Measurements from ENCODE around the gene DNAAF3.

The DNAAF3 gene

DNA sequence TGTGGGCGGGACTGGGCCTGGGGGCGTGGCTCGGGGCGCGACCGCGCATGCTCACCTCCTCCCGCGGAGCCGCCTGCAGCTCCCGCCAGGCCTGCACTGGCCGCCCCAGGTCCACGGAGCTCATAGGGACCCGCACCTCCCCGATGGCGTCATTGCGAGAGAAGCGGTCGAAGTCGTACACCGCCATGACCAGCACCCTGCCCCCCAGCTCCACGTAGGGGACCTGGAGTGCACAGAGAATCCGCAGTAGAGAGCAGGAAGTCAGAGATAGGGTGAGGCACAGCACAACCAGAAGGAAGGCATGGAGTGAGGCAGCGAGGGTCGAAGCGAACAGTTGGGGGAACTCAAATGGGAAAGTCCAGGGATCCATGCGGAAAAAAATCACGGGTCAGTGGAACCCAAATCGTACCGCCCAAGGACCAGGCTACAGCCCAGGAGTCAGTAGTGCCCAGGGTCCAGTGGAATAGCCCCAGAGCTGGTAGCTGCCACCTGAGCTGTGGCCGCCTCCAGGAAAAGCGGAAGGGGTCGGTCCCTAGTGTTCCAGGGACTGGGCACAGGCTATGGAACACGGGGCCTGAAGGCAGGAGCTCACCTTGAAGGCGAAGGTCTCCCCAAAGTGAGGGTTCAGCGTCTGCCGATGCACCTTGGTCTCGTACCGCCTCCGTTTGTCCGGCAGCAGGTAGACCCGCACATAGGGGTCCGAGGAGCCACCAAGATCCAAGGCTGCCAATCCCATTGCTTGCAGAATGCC lies 8.9 kb upstream of the DNAAF3 start:
- H3K9me3 ChIP-seq (ENCODE audit: control insufficient read depth, low read length): no peaks in the 10 kb centered on the region
- H3K27ac ChIP-seq (ENCODE audit: low read length, poor library complexity, severe bottlenecking): no peak overlapping the region
- peaks cover 28% of the 10 kb centered on the region for H3K4me1 ChIP-seq (ENCODE audit: control insufficient read depth, insufficient read depth, low read depth, low read length)
- no peaks in the 10 kb centered on the region for H3K79me1 ChIP-seq (replicated peaks; ENCODE audit: low read length, poor library complexity, severe bottlenecking)
- no peak overlapping the region for H2AK5ac ChIP-seq (ENCODE audit: low read length, severe bottlenecking)
- H3K18ac ChIP-seq (ENCODE audit: low read depth in 1 of 2, low read length in 2 of 2): peak overlapping the region in 1 of 2 experiments; percentile 14
- H3K27me3 ChIP-seq (ENCODE audit: control insufficient read depth in 1 of 2, insufficient read depth in 1 of 2, low read length in 2 of 2): peaks cover 10 to 89% of the 10 kb centered on the region in 2 experiments
- no peak overlapping the region for H3K14ac ChIP-seq (ENCODE audit: low read length in 2 of 2)
- H3K4ac ChIP-seq (ENCODE audit: low read depth in 1 of 2, low read length in 2 of 2): no peak overlapping the region
- no peak overlapping the region for H2AFZ ChIP-seq (ENCODE audit: low read depth, low read length)
- H2BK15ac ChIP-seq (ENCODE audit: low read depth, poor library complexity, severe bottlenecking): no peak overlapping the region
- no peak overlapping the region for H2BK120ac ChIP-seq (ENCODE audit: low read depth, low read length)
- 62% methylated on average over 43 of the region's 43 CpGs for WGBS
- no peak overlapping the region for H3K4me3 ChIP-seq (ENCODE audit: insufficient read depth in 1 of 2, low read depth in 1 of 2, low read length in 2 of 2)
- H2BK5ac ChIP-seq (ENCODE audit: low read depth, low read length, poor library complexity, severe bottlenecking): no peak overlapping the region
- H2BK12ac ChIP-seq (ENCODE audit: low read length in 2 of 2): no peak overlapping the region
- no peak overlapping the region for H4K91ac ChIP-seq (ENCODE audit: low read length)
- H4K8ac ChIP-seq (ENCODE audit: low read length): no peak overlapping the region
- peaks cover 0 to 14% of the 10 kb centered on the region in 2 experiments for H3K36me3 ChIP-seq (ENCODE audit: control insufficient read depth in 1 of 2, insufficient read depth in 2 of 2, low read depth in 1 of 2, low read length in 2 of 2)
- no peak overlapping the region for H3K4me2 ChIP-seq (ENCODE audit: low read length, poor library complexity, severe bottlenecking)
- H3K23ac ChIP-seq (ENCODE audit: low read length in 2 of 2): no peak overlapping the region
- no peak overlapping the region for H3K9ac ChIP-seq (ENCODE audit: low read length)
- no peak for DNase-seq

DNA sequence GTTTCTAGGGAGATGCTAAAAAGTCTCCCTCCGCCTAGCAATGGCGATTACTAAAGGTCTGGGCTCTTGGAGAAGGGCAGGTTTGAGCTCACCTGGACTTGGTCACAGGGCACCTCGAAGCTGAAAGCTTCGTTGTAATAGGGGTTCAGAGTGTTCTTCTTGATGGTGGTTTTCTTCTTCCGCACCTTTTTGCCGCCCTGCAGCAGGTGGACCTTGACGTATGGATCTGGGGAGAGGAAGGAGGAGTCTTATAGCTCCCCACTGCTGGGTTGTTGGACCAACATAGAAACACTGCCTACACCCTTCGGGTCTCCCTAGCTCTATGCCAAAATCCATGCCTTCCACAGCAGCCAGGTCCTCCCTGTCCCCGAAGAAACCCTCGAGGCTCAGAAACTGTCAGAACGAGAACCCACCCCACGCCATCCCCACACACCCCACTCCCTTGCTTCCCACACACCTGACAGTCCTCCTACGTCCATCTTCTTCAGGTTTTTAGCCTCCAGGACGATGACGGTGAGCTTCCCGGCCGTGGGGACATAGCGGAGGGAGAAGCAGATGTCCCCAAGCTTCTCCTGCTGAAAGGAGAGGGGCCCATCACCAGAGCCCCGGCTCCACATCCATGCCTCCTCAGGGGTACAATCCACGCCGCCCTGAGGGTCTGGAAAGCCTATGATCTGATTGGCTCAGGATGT lies 8.2 kb upstream of the DNAAF3 start:
- Histone ChIP-seq H3K23ac (ENCODE audit: low read length in 2 of 2) (no peak overlapping the region), H3K4me1 (ENCODE audit: control insufficient read depth, insufficient read depth, low read depth, low read length) (peaks cover 21% of the 10 kb centered on the region), H2AK5ac (ENCODE audit: low read length, severe bottlenecking) (no peak overlapping the region), H3K14ac (ENCODE audit: low read length in 2 of 2) (no peak overlapping the region), H3K9ac (ENCODE audit: low read length) (no peak overlapping the region), H2BK12ac (ENCODE audit: low read length in 2 of 2) (no peak overlapping the region), H3K4me2 (ENCODE audit: low read length, poor library complexity, severe bottlenecking) (no peak overlapping the region), H2BK15ac (ENCODE audit: low read depth, poor library complexity, severe bottlenecking) (no peak overlapping the region), H3K36me3 (ENCODE audit: control insufficient read depth in 1 of 2, insufficient read depth in 2 of 2, low read depth in 1 of 2, low read length in 2 of 2) (peaks cover 0 to 14% of the 10 kb centered on the region in 2 experiments), H3K27me3 (ENCODE audit: control insufficient read depth in 1 of 2, insufficient read depth in 1 of 2, low read length in 2 of 2) (peaks cover 15 to 87% of the 10 kb centered on the region in 2 experiments), H2AFZ (ENCODE audit: low read depth, low read length) (no peak overlapping the region), H2BK5ac (ENCODE audit: low read depth, low read length, poor library complexity, severe bottlenecking) (no peak overlapping the region), H3K18ac (ENCODE audit: low read depth in 1 of 2, low read length in 2 of 2) (no peak overlapping the region), H4K8ac (ENCODE audit: low read length) (no peak overlapping the region), H3K4me3 (ENCODE audit: insufficient read depth in 1 of 2, low read depth in 1 of 2, low read length in 2 of 2) (peak overlapping the region in 1 of 2 experiments; percentile 91), H3K27ac (ENCODE audit: low read length, poor library complexity, severe bottlenecking) (no peak overlapping the region), H4K91ac (ENCODE audit: low read length) (no peak overlapping the region), H2BK120ac (ENCODE audit: low read depth, low read length) (no peak overlapping the region), H3K4ac (ENCODE audit: low read depth in 1 of 2, low read length in 2 of 2) (no peak overlapping the region), H3K79me1 (replicated peaks; ENCODE audit: low read length, poor library complexity, severe bottlenecking) (no peaks in the 10 kb centered on the region), H3K9me3 (ENCODE audit: control insufficient read depth, low read length) (no peaks in the 10 kb centered on the region)
- WGBS: 62% methylated on average over 20 of the region's 21 CpGs
- DNase-seq: no peak

GRCh38 chr19:55173714-55174409 lies 7.4 kb upstream of the DNAAF3 start:
- Histone ChIP-seq H3K9ac (ENCODE audit: low read length) (peak overlapping the region; percentile 89), H3K4me2 (ENCODE audit: low read length, poor library complexity, severe bottlenecking) (peak overlapping the region; percentile 68), H3K14ac (ENCODE audit: low read length in 2 of 2) (no peak overlapping the region), H2BK12ac (ENCODE audit: low read length in 2 of 2) (no peak overlapping the region), H3K4me1 (ENCODE audit: control insufficient read depth, insufficient read depth, low read depth, low read length) (peaks cover 14% of the 10 kb centered on the region), H2BK5ac (ENCODE audit: low read depth, low read length, poor library complexity, severe bottlenecking) (no peak overlapping the region), H4K8ac (ENCODE audit: low read length) (peak overlapping the region; percentile 52), H2BK15ac (ENCODE audit: low read depth, poor library complexity, severe bottlenecking) (no peak overlapping the region), H3K79me1 (replicated peaks; ENCODE audit: low read length, poor library complexity, severe bottlenecking) (no peaks in the 10 kb centered on the region), H3K4ac (ENCODE audit: low read depth in 1 of 2, low read length in 2 of 2) (no peak overlapping the region), H4K91ac (ENCODE audit: low read length) (no peak overlapping the region), H3K27ac (ENCODE audit: low read length, poor library complexity, severe bottlenecking) (no peak overlapping the region), H3K36me3 (ENCODE audit: control insufficient read depth in 1 of 2, insufficient read depth in 2 of 2, low read depth in 1 of 2, low read length in 2 of 2) (peaks cover 0 to 14% of the 10 kb centered on the region in 2 experiments), H3K4me3 (ENCODE audit: insufficient read depth in 1 of 2, low read depth in 1 of 2, low read length in 2 of 2) (peak overlapping the region; percentile 50 to 91), H3K23ac (ENCODE audit: low read length in 2 of 2) (no peak overlapping the region), H3K18ac (ENCODE audit: low read depth in 1 of 2, low read length in 2 of 2) (peak overlapping the region in 1 of 2 experiments; percentile 58), H2AK5ac (ENCODE audit: low read length, severe bottlenecking) (no peak overlapping the region), H2BK120ac (ENCODE audit: low read depth, low read length) (no peak overlapping the region), H3K9me3 (ENCODE audit: control insufficient read depth, low read length) (no peaks in the 10 kb centered on the region), H3K27me3 (ENCODE audit: control insufficient read depth in 1 of 2, insufficient read depth in 1 of 2, low read length in 2 of 2) (peaks cover 21 to 86% of the 10 kb centered on the region in 2 experiments), H2AFZ (ENCODE audit: low read depth, low read length) (peak overlapping the region; percentile 15)
- 2% methylated on average over 30 of the region's 37 CpGs for WGBS
- DNase-seq: peak; percentile 58

All from mesenchymal stem cell (in vitro differentiated cells and primary cell).